Body of pancreas (tissue), 4 donors: Measurements from ENCODE around the gene DLD. TPM values are rescaled to one million over a fixed set of nuclear protein-coding genes. Genes with fewer than 3 reads are reported as not detected.
"Not testable (repeated sequence)": the region's sequence is repeated elsewhere in the genome, so short reads cannot be mapped to it uniquely, and the experiment has no call there.

Experiments used
- ATAC-seq: fragments of 150-250 bp; one replicate; pipeline ENCODE4 v1.9.1; 2016
- DNase-seq, 4 donors: peaks; one replicate each; pipeline ENCODE4 v3.0.0-alpha.2; 2019
- H3K27ac ChIP-seq, 4 donors: fragments of 200-600 bp; sonication (generic); 1 replicate in 3 of 4; 2 replicates in 1 of 4; pipeline versions ENCODE4 v1.5.1 to v1.6.1; 2016 to 2019; ENCODE audit warnings: mild to moderate bottlenecking in 1 of 4, mixed read lengths in 1 of 4, moderate library complexity in 1 of 4
- H3K27me3 ChIP-seq, 2 donors: fragments of 200-600 bp; sonication (generic); one replicate each; pipeline ENCODE4 v1.6.0; 2016; ENCODE audit warnings: mild to moderate bottlenecking in 1 of 2
- H3K36me3 ChIP-seq, 2 donors: fragments of 200-600 bp; sonication (generic); replicated peaks in 1 of 2; 2 replicates each; pipeline ENCODE4 v1.5.1; 2016; ENCODE audit warnings: low read depth in 2 of 2; ENCODE audit not compliant: insufficient read depth in 1 of 2
- H3K4me1 ChIP-seq: fragments of 200-600 bp; sonication (generic); one replicate; pipeline ENCODE4 v1.6.0; 2016
- H3K4me3 ChIP-seq, 2 donors: fragments of 200-600 bp; sonication (generic); 1 replicate in 1 of 2; 2 replicates in 1 of 2; pipeline ENCODE4 v1.5.1; 2016 to 2019
- H3K9me3 ChIP-seq, 3 donors: fragments of 200-600 bp; sonication (generic); 1 replicate in 2 of 3; 2 replicates in 1 of 3; pipeline ENCODE4 v1.5.1; 2016
- POLR2A ChIP-seq, 3 donors: fragments of 450-650 bp; IDR thresholded peaks; one replicate each; pipeline ENCODE4 v1.6.1; 2016; ENCODE audit warnings: antibody characterized with exemption in 3 of 3, mild to moderate bottlenecking in 2 of 3
- WGBS, 2 donors: methylation state at CpG; one replicate each; pipeline ENCODE4 v1.1.5; 2017; 5-methylcytosine and 5-hydroxymethylcytosine counted together
- intact Hi-C: fragments of 100-400 bp; cut with DNase I; formaldehyde crosslinking; loops from one replicate; pipeline ENCODE4 v1.15.1; 2023
- total RNA-seq, 2 donors: library from RNA; depleted of rRNA; stranded (reverse); fragments of >200 nt; gene quantifications; one replicate each; pipeline ENCODE4 v1.1.0, GENCODE V29; 2016
- TF ChIP-seq, protein P1 (sequence below), 7 experiments: fragments of 450-650 bp in 4 of 7; fragments of 200-600 bp in 3 of 7; sonication (generic) in 3 of 7; IDR thresholded peaks; one replicate each; pipeline ENCODE4 v1.5.1; 2016 to 2019; ENCODE audit warnings: antibody characterized with exemption in 7 of 7

DLD gene
- total RNA-seq, 2 donors from 2014 or later, result 53.7 to 123 TPM

DNA sequence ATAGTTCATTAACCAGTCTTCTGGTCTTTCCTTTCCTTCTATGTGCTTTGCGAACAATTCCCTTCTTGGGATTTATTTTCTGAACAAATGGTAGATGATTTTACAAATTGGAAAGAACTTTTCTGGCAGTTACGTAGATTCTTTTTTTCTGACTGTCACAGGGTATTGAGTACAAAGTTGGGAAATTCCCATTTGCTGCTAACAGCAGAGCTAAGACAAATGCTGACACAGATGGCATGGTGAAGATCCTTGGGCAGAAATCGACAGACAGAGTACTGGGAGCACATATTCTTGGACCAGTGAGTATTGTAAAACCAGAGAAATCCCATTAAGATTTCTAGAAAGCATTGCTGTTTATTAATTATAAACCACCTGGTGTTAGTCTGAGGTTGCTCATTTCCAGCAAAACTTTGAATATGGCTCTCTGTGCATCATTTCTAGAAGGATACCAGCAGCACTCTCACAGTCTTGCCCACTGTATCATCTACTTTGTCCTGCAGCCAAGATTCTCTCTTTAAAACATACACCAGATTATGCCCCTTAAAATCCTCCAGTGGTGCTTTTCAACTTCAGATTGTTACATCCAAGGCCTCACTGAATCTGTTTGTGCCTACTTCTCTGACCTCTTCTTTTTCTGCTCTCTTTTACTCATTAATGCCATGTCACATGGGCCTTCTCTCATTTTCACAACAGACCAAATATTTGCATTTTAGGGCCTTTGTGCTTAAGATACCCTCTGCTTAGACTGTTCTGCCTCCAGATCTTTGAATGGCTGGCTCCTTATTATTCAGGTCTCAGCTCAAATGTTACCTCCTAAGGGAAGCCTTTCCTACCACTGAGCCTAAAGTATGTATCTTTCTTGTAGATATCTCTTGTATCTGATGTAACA lies 27.0 kb downstream of the DLD start:
- peaks cover 10 to 21% of the 10 kb centered on the region in 2 donors for H3K36me3 ChIP-seq
- H3K27ac ChIP-seq, result no peak overlapping the region
- H3K9me3 ChIP-seq, result no peaks in the 10 kb centered on the region
- no peaks in the 10 kb centered on the region for H3K27me3 ChIP-seq
- WGBS, 2 donors, result 88 to 94% methylated on average over 3 of the region's 3 CpGs
- ATAC-seq (no peak), DNase-seq (no peak)
- H3K4me1 ChIP-seq, result no peaks in the 10 kb centered on the region
- no peak overlapping the region for H3K4me3 ChIP-seq
- TF ChIP-seq POLR2A (IDR thresholded peaks at IDR 0.05), result no peak
- intact Hi-C loops, result no loop called here

DNA sequence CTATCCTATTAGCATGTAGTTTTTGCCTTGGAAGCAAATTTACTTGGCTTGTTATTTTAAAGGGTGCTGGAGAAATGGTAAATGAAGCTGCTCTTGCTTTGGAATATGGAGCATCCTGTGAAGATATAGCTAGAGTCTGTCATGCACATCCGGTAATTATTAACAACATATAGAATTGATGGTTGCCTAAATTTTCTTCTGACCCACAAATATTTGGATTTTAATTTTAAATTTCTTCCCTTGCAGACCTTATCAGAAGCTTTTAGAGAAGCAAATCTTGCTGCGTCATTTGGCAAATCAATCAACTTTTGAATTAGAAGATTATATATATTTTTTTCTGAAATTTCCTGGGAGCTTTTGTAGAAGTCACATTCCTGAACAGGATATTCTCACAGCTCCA lies 28.0 kb downstream of the DLD start:
- Histone ChIP-seq H3K36me3 (peaks cover 10 to 30% of the 10 kb centered on the region in 2 donors), H3K9me3 (no peaks in the 10 kb centered on the region), H3K4me1 (no peaks in the 10 kb centered on the region), H3K27me3 (no peaks in the 10 kb centered on the region), H3K4me3 (no peak overlapping the region), H3K27ac (no peak overlapping the region)
- WGBS, 2 donors, result 95 to 97% methylated on average over 2 of the region's 2 CpGs
- intact Hi-C loops, result no loop called here
- DNase-seq (no peak), ATAC-seq (no peak)
- TF ChIP-seq POLR2A (IDR thresholded peaks at IDR 0.05), result no peak
- TF ChIP-seq, protein P1, sequence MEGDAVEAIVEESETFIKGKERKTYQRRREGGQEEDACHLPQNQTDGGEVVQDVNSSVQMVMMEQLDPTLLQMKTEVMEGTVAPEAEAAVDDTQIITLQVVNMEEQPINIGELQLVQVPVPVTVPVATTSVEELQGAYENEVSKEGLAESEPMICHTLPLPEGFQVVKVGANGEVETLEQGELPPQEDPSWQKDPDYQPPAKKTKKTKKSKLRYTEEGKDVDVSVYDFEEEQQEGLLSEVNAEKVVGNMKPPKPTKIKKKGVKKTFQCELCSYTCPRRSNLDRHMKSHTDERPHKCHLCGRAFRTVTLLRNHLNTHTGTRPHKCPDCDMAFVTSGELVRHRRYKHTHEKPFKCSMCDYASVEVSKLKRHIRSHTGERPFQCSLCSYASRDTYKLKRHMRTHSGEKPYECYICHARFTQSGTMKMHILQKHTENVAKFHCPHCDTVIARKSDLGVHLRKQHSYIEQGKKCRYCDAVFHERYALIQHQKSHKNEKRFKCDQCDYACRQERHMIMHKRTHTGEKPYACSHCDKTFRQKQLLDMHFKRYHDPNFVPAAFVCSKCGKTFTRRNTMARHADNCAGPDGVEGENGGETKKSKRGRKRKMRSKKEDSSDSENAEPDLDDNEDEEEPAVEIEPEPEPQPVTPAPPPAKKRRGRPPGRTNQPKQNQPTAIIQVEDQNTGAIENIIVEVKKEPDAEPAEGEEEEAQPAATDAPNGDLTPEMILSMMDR (IDR thresholded peaks at IDR 0.05), result no peak

GRCh38 chr7:107920048-107920772 lies 29.2 kb downstream of the DLD start:
- Histone ChIP-seq H3K27me3 (no peaks in the 10 kb centered on the region), H3K36me3 (peaks cover 10 to 36% of the 10 kb centered on the region in 2 donors), H3K9me3 (no peaks in the 10 kb centered on the region), H3K4me1 (no peaks in the 10 kb centered on the region), H3K27ac (peak overlapping the region in 1 of 4 donors; percentile 30), H3K4me3 (no peak overlapping the region)
- intact Hi-C loops, result no loop called here
- 17 to 33% methylated on average over 1 of the region's 1 CpG for WGBS, 2 donors
- no peak for DNase-seq
- ATAC-seq, result no peak
- no peak for TF ChIP-seq POLR2A (IDR thresholded peaks at IDR 0.05)

DNA sequence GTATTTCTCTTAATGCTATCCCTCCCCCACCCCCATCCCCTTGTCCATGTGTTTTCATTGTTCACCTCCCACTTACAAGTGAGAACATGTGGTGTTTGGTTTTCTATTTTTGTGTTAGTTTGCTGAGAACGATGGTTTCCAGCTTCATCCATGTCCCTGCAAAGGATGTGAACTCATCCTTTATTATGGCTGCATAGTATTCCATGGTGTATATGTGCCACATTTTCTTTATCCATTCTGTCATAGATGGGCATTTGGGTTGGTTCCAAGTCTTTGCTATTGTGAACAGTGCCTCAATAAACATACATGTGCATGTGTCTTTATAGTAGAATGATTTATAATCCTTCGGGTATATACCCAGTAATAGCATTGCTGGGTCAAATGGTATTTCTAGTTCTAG lies 30.8 kb downstream of the DLD start:
- peaks cover 10 to 36% of the 10 kb centered on the region in 2 donors for H3K36me3 ChIP-seq
- H3K4me3 ChIP-seq, H3K27ac ChIP-seq, ATAC-seq, DNase-seq, H3K27me3 ChIP-seq, H3K9me3 ChIP-seq, H3K4me1 ChIP-seq, intact Hi-C loops: not testable (repeated sequence)
- WGBS, 2 donors, result 50 to 59% methylated on average over 2 of the region's 2 CpGs

GRCh38 chr7:107922886-107923285 lies 31.9 kb downstream of the DLD start:
- no peak for ATAC-seq

More at GRCh38 chr7:107922886-107923285, 31.9 kb downstream of the DLD start:
- H3K4me1 ChIP-seq, result no peaks in the 10 kb centered on the region
- no peak for TF ChIP-seq POLR2A (IDR thresholded peaks at IDR 0.05)
- TF ChIP-seq, protein P1 (IDR thresholded peaks at IDR 0.05), result no peak
- H3K27ac ChIP-seq, result no peak overlapping the region
- H3K9me3 ChIP-seq, result no peaks in the 10 kb centered on the region
- H3K36me3 ChIP-seq, result peaks cover 10 to 30% of the 10 kb centered on the region in 2 donors
- H3K4me3 ChIP-seq, result no peak overlapping the region
- WGBS, 2 donors, result 75 to 88% methylated on average over 1 of the region's 1 CpG
- H3K27me3 ChIP-seq, result no peaks in the 10 kb centered on the region
- no peak for DNase-seq
- intact Hi-C loops, result no loop called here
